ENCODE measurements around the gene INTS15. TPM values are rescaled to one million over a fixed set of nuclear protein-coding genes. Genes with fewer than 3 reads are reported as not detected.

Gene INTS15
- total and polyA plus RNA-seq, 11 donors = 7.1 to 22.7 (median 15.3) TPM

DNA sequence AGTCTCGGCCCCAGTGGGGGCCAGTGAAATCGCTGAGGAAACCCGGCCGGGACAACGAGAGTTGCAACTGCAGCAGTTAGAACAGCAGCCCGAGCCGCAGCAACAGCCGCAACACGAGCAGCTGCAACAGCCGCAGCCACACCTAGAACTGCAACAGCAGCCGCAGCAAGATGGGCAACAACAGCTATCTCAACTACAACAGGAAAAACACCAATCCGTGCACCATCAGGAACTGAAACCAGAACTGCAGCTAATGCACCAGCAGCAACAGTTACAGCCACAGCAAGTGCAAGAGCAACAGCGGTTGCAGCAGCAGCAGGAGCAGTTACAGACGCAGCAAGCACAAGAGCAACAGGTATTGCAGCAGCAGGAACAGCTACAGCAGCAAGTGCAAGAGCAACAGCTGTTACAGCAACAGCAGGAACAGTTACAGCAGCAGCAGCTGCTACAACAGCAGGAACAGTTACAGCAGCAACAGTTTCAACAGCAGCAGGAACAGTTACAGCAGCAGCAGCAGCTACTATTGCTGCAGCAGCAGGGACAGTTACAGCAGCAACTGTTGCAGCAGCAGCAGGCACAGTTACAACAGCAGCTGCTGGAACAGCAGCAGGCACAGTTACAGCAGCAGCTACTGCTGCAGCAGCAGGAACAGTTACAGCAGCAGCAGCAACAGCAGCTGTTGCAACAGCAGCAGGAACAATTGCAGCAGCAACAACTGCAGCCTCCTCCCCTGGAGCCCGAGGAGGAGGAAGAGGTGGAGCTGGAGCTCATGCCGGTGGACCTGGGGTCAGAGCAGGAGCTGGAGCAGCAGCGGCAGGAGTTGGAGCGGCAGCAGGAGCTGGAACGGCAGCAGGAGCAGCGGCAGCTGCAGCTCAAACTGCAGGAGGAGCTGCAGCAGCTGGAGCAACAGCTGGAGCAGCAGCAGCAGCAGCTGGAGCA lies 31.6 kb downstream of the INTS15 start:
- DNase-seq = no peak
- ATAC-seq = no peak
- intact Hi-C loops (cut with DNase I) = no loop called here
- Histone ChIP-seq H3K27me3 (no peaks in the 10 kb centered on the region), H3K9me3 (no peaks in the 10 kb centered on the region), H3K27ac (no peak overlapping the region), H3K4me1 (peaks cover 0 to 6% (median 2%) of the 10 kb centered on the region in 12 donors), H3K4me3 (no peak overlapping the region), H3K36me3 (peaks cover 0 to 50% (median 17%) of the 10 kb centered on the region in 9 donors)
- WGBS, 4 donors = 87 to 93% (median 91%) methylated on average over 18 to 20 of the region's 20 CpGs
- no peak for TF ChIP-seq POLR2A (IDR thresholded peaks at IDR 0.05)
- TF ChIP-seq, protein P1, sequence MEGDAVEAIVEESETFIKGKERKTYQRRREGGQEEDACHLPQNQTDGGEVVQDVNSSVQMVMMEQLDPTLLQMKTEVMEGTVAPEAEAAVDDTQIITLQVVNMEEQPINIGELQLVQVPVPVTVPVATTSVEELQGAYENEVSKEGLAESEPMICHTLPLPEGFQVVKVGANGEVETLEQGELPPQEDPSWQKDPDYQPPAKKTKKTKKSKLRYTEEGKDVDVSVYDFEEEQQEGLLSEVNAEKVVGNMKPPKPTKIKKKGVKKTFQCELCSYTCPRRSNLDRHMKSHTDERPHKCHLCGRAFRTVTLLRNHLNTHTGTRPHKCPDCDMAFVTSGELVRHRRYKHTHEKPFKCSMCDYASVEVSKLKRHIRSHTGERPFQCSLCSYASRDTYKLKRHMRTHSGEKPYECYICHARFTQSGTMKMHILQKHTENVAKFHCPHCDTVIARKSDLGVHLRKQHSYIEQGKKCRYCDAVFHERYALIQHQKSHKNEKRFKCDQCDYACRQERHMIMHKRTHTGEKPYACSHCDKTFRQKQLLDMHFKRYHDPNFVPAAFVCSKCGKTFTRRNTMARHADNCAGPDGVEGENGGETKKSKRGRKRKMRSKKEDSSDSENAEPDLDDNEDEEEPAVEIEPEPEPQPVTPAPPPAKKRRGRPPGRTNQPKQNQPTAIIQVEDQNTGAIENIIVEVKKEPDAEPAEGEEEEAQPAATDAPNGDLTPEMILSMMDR (IDR thresholded peaks at IDR 0.05) = no peak

DNA sequence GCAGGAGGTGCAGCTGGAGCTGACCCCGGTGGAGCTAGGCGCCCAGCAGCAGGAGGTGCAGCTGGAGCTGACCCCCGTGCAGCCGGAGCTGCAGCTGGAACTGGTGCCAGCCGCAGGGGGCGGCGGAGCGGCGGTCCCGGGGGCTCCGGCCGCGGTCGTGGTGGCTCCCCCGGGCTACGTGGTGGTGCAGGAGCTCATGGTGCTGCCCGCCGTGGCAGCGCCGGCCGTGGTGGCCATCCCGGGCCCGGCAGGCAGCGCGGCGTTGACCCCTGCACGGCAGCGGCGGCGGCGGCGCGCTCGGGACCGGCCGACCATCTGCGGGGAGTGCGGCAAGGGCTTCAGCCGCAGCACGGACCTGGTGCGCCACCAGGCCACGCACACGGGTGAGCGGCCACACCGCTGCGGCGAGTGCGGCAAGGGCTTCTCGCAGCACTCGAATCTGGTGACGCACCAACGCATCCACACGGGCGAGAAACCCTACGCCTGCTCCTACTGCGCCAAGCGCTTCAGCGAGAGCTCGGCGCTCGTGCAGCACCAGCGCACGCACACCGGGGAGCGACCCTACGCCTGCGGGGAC lies 32.4 kb downstream of the INTS15 start:
- no peak for ATAC-seq
- Histone ChIP-seq H3K9me3 (no peaks in the 10 kb centered on the region), H3K27me3 (no peaks in the 10 kb centered on the region), H3K27ac (no peak overlapping the region), H3K4me1 (peaks cover 0 to 6% (median 0%) of the 10 kb centered on the region in 12 donors), H3K4me3 (no peak overlapping the region), H3K36me3 (peaks cover 0 to 50% (median 17%) of the 10 kb centered on the region in 9 donors)
- intact Hi-C loops (cut with DNase I) = no loop called here
- no peak for DNase-seq
- TF ChIP-seq POLR2A (IDR thresholded peaks at IDR 0.05) = no peak
- TF ChIP-seq, protein P1 (IDR thresholded peaks at IDR 0.05) = no peak
- 96 to 98% (median 97%) methylated on average over 27 to 67 of the region's 67 CpGs for WGBS, 4 donors

DNA sequence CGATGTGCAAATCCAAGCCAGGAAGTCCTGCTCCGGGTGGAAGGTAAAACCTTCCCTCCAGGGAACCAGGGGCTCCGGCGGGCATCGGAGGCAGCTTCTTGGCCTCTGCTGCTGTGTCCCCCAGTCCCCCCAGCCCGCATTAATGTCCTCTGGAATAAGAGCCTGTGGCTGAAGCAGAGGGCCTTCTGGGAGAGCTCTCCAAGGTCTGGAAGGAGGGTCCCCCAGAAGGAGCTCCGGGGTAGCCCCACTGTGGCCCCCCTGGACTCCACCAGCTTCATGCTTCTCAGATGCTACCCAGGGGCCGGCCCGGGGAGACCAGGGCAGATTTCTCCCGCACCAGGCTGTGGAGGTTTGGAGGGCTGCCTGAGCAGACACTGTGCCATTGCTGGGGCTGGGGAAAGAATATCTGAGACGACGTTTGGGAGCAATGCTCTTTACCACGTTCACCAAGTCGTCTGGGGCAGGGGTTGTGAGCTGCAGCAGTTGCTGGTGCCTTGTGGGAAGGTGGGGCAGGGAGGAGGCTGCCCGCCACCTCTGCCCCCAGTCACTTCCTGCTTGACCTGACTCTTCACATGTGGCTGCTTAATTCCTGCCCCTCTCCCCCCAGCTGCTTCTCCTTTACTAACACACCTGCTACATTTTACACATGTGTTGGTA lies 33.9 kb downstream of the INTS15 start:
- WGBS, 4 donors = 80 to 89% (median 84%) methylated on average over 9 to 15 of the region's 15 CpGs
- ATAC-seq = no peak
- TF ChIP-seq, protein P1 (IDR thresholded peaks at IDR 0.05) = no peak
- TF ChIP-seq POLR2A (IDR thresholded peaks at IDR 0.05) = no peak
- intact Hi-C loops (cut with DNase I) = no loop called here
- Histone ChIP-seq H3K4me3 (no peak overlapping the region), H3K4me1 (peaks cover 0 to 6% (median 0%) of the 10 kb centered on the region in 12 donors), H3K36me3 (peaks cover 0 to 40% (median 17%) of the 10 kb centered on the region in 9 donors), H3K27ac (peak overlapping the region in 1 of 12 donors; percentile 24), H3K27me3 (no peaks in the 10 kb centered on the region), H3K9me3 (no peaks in the 10 kb centered on the region)
- DNase-seq = no peak

DNA sequence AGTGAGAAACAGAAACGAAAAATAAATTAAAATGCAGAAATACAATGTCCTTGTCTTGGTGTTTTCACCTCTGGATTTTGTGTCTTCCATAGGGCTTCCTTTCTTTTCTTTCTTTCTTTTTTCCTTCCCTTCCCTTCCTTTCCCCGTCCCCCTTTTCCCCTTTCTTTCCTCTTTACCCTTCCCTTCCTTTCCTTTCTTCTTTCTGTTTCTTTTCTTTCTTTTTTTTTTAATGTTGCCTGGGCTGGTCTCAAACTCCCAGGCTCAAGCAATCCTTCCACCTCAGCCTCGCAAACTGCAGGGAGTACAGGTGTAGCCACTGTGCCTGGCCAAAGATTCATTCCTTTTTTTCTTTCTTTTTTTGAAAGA lies 34.4 kb downstream of the INTS15 start:
- 77 to 88% (median 83%) methylated on average over 3 of the region's 3 CpGs for WGBS, 4 donors
- Histone ChIP-seq H3K36me3 (peaks cover 0 to 40% (median 17%) of the 10 kb centered on the region in 9 donors), H3K27ac (peak overlapping the region in 1 of 12 donors; percentile 24), H3K27me3 (no peaks in the 10 kb centered on the region), H3K4me3 (no peak overlapping the region), H3K4me1 (peaks cover 0 to 6% (median 0%) of the 10 kb centered on the region in 12 donors), H3K9me3 (no peaks in the 10 kb centered on the region)
- intact Hi-C loops (cut with DNase I) = no loop called here
- TF ChIP-seq, protein P1 (IDR thresholded peaks at IDR 0.05) = no peak
- no peak for TF ChIP-seq POLR2A (IDR thresholded peaks at IDR 0.05)
- no peak for DNase-seq
- no peak for ATAC-seq

All from heart left ventricle (tissue), 16 donors.